K562 (cell line): Measurements from ENCODE around the gene SECISBP2. TPM values are rescaled to one million over a fixed set of nuclear protein-coding genes. Genes with fewer than 3 reads are reported as not detected.
"Not testable (repeated sequence)": the region's sequence is repeated elsewhere in the genome, so short reads cannot be mapped to it uniquely, and the experiment has no call there.

Experiments used
- ATAC-seq: fragments of 200-7000 bp; cut with Tn5 transposase; 3 replicates; pipeline ENCODE4 v1.9.1; 2020; ENCODE audit warnings: moderate library complexity
- BruUV-seq: library from RNA; stranded (reverse); fragments of 400-500 nt; replicated peaks from 2 replicates; lab custom pipeline; 2021; lab: Mats Ljungman, UMichigan
- CTCF ChIA-PET: fragments of 300-600 bp; formaldehyde crosslinking; extraction: SDS; loops from one replicate; lab custom pipeline; 2021; ENCODE audit warnings: low intra/inter-chr PET ratio; lab: Yijun Ruan, JAX
- POLR2A ChIA-PET: fragments of 300-600, 350-650 bp; sonication (Branson Sonifier 250); formaldehyde crosslinking; extraction: SDS; loops from one replicate; lab custom pipeline; 2021; ENCODE audit warnings: antibody characterized with exemption, inconsistent platforms; lab: Yijun Ruan, JAX
- DNase-seq, 4 experiments: peaks; one replicate each; pipeline versions ENCODE4 v3.0.0 to v3.0.0-alpha.2; 2011 to 2018; ENCODE audit warnings: low spot score in 3 of 4, mixed read lengths in 3 of 4; ENCODE audit errors: extremely low read depth in 1 of 4
- FAIRE-seq: peaks from 2 replicates; lab custom pipeline; 2011; peaks lifted over from hg19 to GRCh38; lab: Jason Lieb, UNC
- H2AFZ ChIP-seq: 2 replicates; pipeline ENCODE4 v1.6.0; 2011; ENCODE audit warnings: low read depth, low read length, control low read depth, inconsistent platforms
- H3K27ac ChIP-seq: fragments of 200-600 bp; 3 replicates; pipeline ENCODE4 v1.8.0; 2011; ENCODE audit warnings: low read depth, mild to moderate bottlenecking, control low read depth, inconsistent platforms, low read length, moderate library complexity, mixed read lengths; ENCODE audit errors: extremely low read depth
- H3K27me3 ChIP-seq, 2 experiments: fragments of 300-600 bp in 1 of 2; 2 replicates in 1 of 2; 3 replicates in 1 of 2; pipeline versions ENCODE4 v1.6.0 to v1.8.0; 2011; ENCODE audit warnings: inconsistent platforms in 2 of 2, low read length in 2 of 2, mild to moderate bottlenecking in 1 of 2, mixed read lengths in 1 of 2, moderate library complexity in 1 of 2; ENCODE audit not compliant: control insufficient read depth in 2 of 2, insufficient read depth in 2 of 2
- H3K36me3 ChIP-seq: fragments of 300-600 bp; 3 replicates; pipeline ENCODE4 v1.8.0; 2011; ENCODE audit warnings: mild to moderate bottlenecking, low read length, inconsistent platforms; ENCODE audit not compliant: control insufficient read depth, insufficient read depth
- H3K4me1 ChIP-seq, 2 experiments: fragments of 200-600 bp in 1 of 2; replicated peaks in 1 of 2; 2 replicates in 1 of 2; 3 replicates in 1 of 2; pipeline versions ENCODE4 v1.5.1 to v1.8.0; 2011; ENCODE audit warnings: inconsistent platforms in 2 of 2, low read length in 2 of 2, mild to moderate bottlenecking in 1 of 2, mixed read lengths in 1 of 2, moderate library complexity in 1 of 2; ENCODE audit not compliant: control insufficient read depth in 2 of 2, insufficient read depth in 2 of 2
- H3K4me2 ChIP-seq: 2 replicates; pipeline ENCODE4 v1.6.1; 2011; ENCODE audit warnings: low read length, control low read depth, inconsistent platforms, mixed read lengths; ENCODE audit not compliant: insufficient read depth
- H3K4me3 ChIP-seq: fragments of 200-600 bp; sonication (generic), shearing (Covaris generic); 2 replicates; pipeline ENCODE4 v1.5.1; 2016; ENCODE audit warnings: control low read depth, inconsistent platforms
- H3K79me2 ChIP-seq: fragments of 200-600 bp; 3 replicates; pipeline ENCODE4 v1.8.0; 2011; ENCODE audit warnings: low read length, inconsistent platforms; ENCODE audit not compliant: control insufficient read depth, insufficient read depth
- H3K9ac ChIP-seq, 2 experiments: 2 replicates each; pipeline versions ENCODE4 v1.6.0 to v1.6.1; 2011; ENCODE audit warnings: low read depth in 2 of 2, low read length in 2 of 2, control low read depth in 1 of 2, inconsistent platforms in 1 of 2, mild to moderate bottlenecking in 1 of 2, mixed read lengths in 1 of 2; ENCODE audit not compliant: insufficient read depth in 1 of 2
- H3K9me1 ChIP-seq: one replicate; pipeline ENCODE4 v1.6.0; 2011; ENCODE audit warnings: inconsistent platforms, mild to moderate bottlenecking, low read length, moderate library complexity; ENCODE audit not compliant: control insufficient read depth, insufficient read depth
- H3K9me3 ChIP-seq: replicated peaks from 2 replicates; pipeline ENCODE4 v1.5.1; 2011; ENCODE audit warnings: low read depth, low read length, inconsistent platforms; ENCODE audit not compliant: control insufficient read depth, insufficient read depth
- H4K20me1 ChIP-seq: replicated peaks from 2 replicates; pipeline ENCODE4 v1.6.1; 2011; ENCODE audit warnings: low read length, inconsistent platforms, mixed read lengths; ENCODE audit not compliant: control insufficient read depth, insufficient read depth
- TEAD2 ChIP-seq: fragments of 450-650 bp; IDR thresholded peaks from 2 replicates; pipeline ENCODE4 v1.6.1; 2016; ENCODE audit warnings: missing genetic modification characterization, control low read depth, missing compliant biosample characterization
- WGBS: fragments of 100-300 bp; shearing (Covaris generic); methylation state at CpG from one replicate; pipeline ENCODE4 v1.1.6; 2016; ENCODE audit warnings: low coverage, mixed read lengths; ENCODE audit not compliant: insufficient coverage; ENCODE audit errors: missing lambda C conversion rate; 5-methylcytosine and 5-hydroxymethylcytosine counted together
- in situ Hi-C: fragments of 300-500 bp; cut with MboI; formaldehyde crosslinking; loops from 4 replicates; pipeline ENCODE4 v1.15.0; 2018; ENCODE audit warnings: inconsistent platforms, mixed read lengths
- intact Hi-C: fragments of 100-400 bp; cut with micrococcal nuclease; formaldehyde crosslinking; loops from 2 replicates; pipeline ENCODE4 v1.14.2; 2022
- polyA plus RNA-seq, 8 experiments: library from polyadenylated mRNA; depleted of rRNA in 4 of 8; stranded (reverse) in 5 of 8; unstranded in 3 of 8; fragments of >200 nt; fragmentation: Nextera tagmentation in 2 of 8; fragmentation: Illumina TruSeq in 1 of 8; extraction: Ambion mirVana in 2 of 8; extraction: Trizol in 1 of 8; gene quantifications; 2 replicates each; pipeline versions ENCODE4 v1.2.1 to v1.2.3, GENCODE V29; 2011 to 2014; ENCODE audit warnings: inconsistent platforms in 1 of 8, missing spikeins in 1 of 8
- total RNA-seq, 7 experiments: library from RNA; depleted of rRNA in 6 of 7; stranded (reverse); fragments of >200 nt in 6 of 7; fragmentation: Illumina TruSeq in 2 of 7; extraction: Trizol in 2 of 7; gene quantifications; 2 replicates each; pipeline versions ENCODE4 v1.2.1 to v1.2.3, GENCODE V29; 2011 to 2021; ENCODE audit warnings: low replicate concordance in 1 of 7
- TF ChIP-seq, protein P1 (sequence below): sonication (generic); formaldehyde crosslinking; IDR thresholded peaks from 2 replicates; pipeline ENCODE4 v1.8.0; 2022; ENCODE audit warnings: missing genetic modification reagents, mild to moderate bottlenecking, moderate library complexity, borderline replicate concordance
- TF ChIP-seq, protein P2 (sequence below): IDR thresholded peaks from 3 replicates; pipeline ENCODE4 v1.6.1; 2011; ENCODE audit warnings: borderline replicate concordance, mild to moderate bottlenecking, moderate library complexity; ENCODE audit not compliant: insufficient read length; ENCODE audit errors: extremely low read depth
- TF ChIP-seq, protein P3 (sequence below): fragments of 250-450 bp; sonication (Bioruptor Pico); IDR thresholded peaks from 2 replicates; pipeline ENCODE4 v1.4.0; 2020; ENCODE audit warnings: borderline replicate concordance
- TF ChIP-seq, protein P4 (sequence below): fragments of 450-650 bp; IDR thresholded peaks from 2 replicates; pipeline ENCODE4 v1.6.1; 2016; ENCODE audit warnings: antibody characterized with exemption

Gene SECISBP2
- total and polyA plus RNA-seq, 9 of the 15 experiments (the other 6 are each of a cell fraction or from before 2014, with no cell fraction given): 3.2 to 41.6 (median 26.1) TPM

DNA sequence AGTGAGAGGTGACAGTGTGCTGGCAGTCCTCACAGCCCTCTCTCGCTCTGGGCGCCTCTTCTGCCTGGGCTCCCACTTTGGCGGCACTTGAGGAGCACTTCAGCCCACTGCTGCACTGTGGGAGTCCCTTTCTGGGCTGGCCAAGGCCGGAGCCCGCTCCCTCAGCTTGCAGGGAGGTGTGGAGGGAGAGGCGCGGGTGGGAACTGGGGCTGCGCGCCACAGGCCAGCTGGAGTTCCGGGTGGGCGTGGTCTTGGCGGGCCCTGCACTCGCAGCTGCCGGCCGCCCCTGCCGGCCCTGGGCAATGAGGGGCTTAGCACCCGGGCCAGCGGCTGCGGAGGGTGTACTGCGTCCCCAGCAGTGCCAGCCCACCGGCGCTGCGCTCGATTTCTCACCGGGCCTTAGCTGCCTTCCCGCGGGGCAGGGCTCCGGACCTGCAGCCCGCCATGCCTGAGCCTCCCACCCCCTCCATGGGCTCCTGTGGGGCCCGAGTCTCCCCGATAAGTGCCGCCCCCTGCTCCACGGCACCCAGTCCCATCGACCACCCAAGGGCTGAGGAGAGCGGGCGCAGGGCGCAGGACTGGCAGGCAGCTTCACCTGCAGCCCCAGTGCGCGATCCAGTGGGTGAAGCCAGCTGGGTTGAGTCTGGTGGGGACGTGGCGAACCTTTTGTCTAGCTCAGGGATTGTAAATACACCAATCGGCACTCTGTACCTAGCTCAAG is 35.9 kb upstream of the SECISBP2 start:
- H4K20me1 ChIP-seq, FAIRE-seq, intact Hi-C loops, H3K4me1 ChIP-seq, CTCF ChIA-PET, H3K36me3 ChIP-seq, H2AFZ ChIP-seq, H3K4me2 ChIP-seq, H3K27ac ChIP-seq, H3K9ac ChIP-seq, H3K9me1 ChIP-seq, BruUV-seq, POLR2A ChIA-PET, H3K27me3 ChIP-seq, DNase-seq, H3K4me3 ChIP-seq, H3K79me2 ChIP-seq, in situ Hi-C loops, H3K9me3 ChIP-seq: not testable (repeated sequence)
- TF ChIP-seq, protein P1, sequence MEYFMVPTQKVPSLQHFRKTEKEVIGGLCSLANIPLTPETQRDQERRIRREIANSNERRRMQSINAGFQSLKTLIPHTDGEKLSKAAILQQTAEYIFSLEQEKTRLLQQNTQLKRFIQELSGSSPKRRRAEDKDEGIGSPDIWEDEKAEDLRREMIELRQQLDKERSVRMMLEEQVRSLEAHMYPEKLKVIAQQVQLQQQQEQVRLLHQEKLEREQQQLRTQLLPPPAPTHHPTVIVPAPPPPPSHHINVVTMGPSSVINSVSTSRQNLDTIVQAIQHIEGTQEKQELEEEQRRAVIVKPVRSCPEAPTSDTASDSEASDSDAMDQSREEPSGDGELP (CRISPR knock-in tag): peak; percentile 29; the same call in 1 of the 2 replicates
- ATAC-seq: 0 out of 3 replicates have a peak, but pooled peaks have one; percentile 25
- WGBS: 50% methylated on average over 9 of the region's 42 CpGs

DNA sequence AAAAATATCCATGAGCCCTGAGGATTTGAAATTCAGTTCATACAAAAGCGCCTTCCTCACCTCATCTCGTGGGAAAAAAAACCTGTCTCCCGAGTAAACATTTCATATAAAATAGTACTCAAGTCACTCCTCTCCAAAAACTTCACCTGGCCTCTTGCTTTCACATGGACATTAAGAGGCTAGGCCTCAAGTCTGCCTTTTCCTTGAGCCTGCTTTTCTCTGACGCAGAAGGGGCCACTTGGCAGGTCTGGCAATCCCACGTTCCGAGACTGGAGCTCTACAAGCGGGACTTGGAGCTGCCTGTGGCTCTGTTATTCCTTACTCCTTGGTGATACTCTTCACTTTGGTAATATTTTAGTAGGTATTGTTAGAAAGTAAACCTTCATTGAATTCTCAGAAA is 34.2 kb upstream of the SECISBP2 start:
- H3K9me1 ChIP-seq: no peaks in the 10 kb centered on the region
- 4% methylated on average over 7 of the region's 7 CpGs for WGBS
- H3K4me2 ChIP-seq: no peak overlapping the region
- no peak for ATAC-seq
- CTCF ChIA-PET: no interaction called here
- no peak overlapping the region for H3K4me3 ChIP-seq
- BruUV-seq: no TSS peak
- POLR2A ChIA-PET: no interaction called here
- H3K9me3 ChIP-seq: no peaks in the 10 kb centered on the region
- H2AFZ ChIP-seq: no peak overlapping the region
- H3K27me3 ChIP-seq: no peaks in the 10 kb centered on the region
- H3K79me2 ChIP-seq: no peaks in the 10 kb centered on the region
- no peak for FAIRE-seq
- no peaks in the 10 kb centered on the region for H3K36me3 ChIP-seq
- DNase-seq: no peak
- H3K9ac ChIP-seq: no peak overlapping the region
- peaks cover 0 to 7% of the 10 kb centered on the region in 2 experiments; a peak in 1 of 5 replicates for H3K4me1 ChIP-seq
- H4K20me1 ChIP-seq: no peaks in the 10 kb centered on the region; the same call in 1 of the 2 replicates
- in situ Hi-C loops: no loop called here
- no peak overlapping the region for H3K27ac ChIP-seq
- intact Hi-C loops: no loop called here
- TF ChIP-seq TEAD2: no peak
- TF ChIP-seq, protein P2, sequence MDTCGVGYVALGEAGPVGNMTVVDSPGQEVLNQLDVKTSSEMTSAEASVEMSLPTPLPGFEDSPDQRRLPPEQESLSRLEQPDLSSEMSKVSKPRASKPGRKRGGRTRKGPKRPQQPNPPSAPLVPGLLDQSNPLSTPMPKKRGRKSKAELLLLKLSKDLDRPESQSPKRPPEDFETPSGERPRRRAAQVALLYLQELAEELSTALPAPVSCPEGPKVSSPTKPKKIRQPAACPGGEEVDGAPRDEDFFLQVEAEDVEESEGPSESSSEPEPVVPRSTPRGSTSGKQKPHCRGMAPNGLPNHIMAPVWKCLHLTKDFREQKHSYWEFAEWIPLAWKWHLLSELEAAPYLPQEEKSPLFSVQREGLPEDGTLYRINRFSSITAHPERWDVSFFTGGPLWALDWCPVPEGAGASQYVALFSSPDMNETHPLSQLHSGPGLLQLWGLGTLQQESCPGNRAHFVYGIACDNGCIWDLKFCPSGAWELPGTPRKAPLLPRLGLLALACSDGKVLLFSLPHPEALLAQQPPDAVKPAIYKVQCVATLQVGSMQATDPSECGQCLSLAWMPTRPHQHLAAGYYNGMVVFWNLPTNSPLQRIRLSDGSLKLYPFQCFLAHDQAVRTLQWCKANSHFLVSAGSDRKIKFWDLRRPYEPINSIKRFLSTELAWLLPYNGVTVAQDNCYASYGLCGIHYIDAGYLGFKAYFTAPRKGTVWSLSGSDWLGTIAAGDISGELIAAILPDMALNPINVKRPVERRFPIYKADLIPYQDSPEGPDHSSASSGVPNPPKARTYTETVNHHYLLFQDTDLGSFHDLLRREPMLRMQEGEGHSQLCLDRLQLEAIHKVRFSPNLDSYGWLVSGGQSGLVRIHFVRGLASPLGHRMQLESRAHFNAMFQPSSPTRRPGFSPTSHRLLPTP: no peak
- TF ChIP-seq, protein P3, sequence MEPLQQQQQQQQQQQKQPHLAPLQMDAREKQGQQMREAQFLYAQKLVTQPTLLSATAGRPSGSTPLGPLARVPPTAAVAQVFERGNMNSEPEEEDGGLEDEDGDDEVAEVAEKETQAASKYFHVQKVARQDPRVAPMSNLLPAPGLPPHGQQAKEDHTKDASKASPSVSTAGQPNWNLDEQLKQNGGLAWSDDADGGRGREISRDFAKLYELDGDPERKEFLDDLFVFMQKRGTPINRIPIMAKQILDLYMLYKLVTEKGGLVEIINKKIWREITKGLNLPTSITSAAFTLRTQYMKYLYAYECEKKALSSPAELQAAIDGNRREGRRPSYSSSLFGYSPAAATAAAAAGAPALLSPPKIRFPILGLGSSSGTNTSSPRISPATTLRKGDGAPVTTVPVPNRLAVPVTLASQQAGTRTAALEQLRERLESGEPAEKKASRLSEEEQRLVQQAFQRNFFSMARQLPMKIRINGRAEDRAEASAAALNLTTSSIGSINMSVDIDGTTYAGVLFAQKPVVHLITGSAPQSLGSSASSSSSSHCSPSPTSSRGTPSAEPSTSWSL (CRISPR knock-in tag): no peak
- TF ChIP-seq, protein P4, sequence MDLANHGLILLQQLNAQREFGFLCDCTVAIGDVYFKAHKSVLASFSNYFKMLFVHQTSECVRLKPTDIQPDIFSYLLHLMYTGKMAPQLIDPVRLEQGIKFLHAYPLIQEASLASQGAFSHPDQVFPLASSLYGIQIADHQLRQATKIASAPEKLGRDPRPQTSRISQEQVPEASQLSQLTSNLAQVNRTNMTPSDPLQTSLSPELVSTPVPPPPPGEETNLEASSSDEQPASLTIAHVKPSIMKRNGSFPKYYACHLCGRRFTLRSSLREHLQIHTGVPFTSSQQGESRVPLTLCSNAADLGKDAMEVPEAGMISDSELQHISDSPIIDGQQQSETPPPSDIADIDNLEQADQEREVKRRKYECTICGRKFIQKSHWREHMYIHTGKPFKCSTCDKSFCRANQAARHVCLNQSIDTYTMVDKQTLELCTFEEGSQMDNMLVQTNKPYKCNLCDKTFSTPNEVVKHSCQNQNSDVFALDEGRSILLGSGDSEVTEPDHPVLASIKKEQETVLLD: no peak
